HepG2 (cell line): Measurements from ENCODE around the gene TMEM223. TPM values are rescaled to one million over a fixed set of nuclear protein-coding genes. Genes with fewer than 3 reads are reported as not detected.

Experiments
- ATAC-seq: fragments of 200-7000 bp; cut with Tn5 transposase; 3 replicates; pipeline ENCODE4 v1.9.1; 2020; ENCODE audit warnings: mild to moderate bottlenecking, moderate library complexity
- BruUV-seq: library from RNA; stranded (reverse); fragments of 400-500 nt; replicated peaks from 2 replicates; lab custom pipeline; 2021; lab: Mats Ljungman, UMichigan
- CTCF ChIA-PET: fragments of 300-600 bp; formaldehyde crosslinking; extraction: SDS; loops from one replicate; lab custom pipeline; 2021; ENCODE audit warnings: low total read pairs, inconsistent platforms, low intra/inter-chr PET ratio; lab: Yijun Ruan, JAX
- POLR2A ChIA-PET: fragments of 350-600 bp; sonication (Branson Sonifier 250); formaldehyde crosslinking; loops from one replicate; lab custom pipeline; 2020; ENCODE audit warnings: antibody characterized with exemption, inconsistent platforms; lab: Yijun Ruan, JAX
- DNase-seq: peaks from one replicate; pipeline ENCODE4 v3.0.0-alpha.2; 2015; ENCODE audit warnings: low spot score
- FAIRE-seq: peaks from 3 replicates; lab custom pipeline; 2011; peaks lifted over from hg19 to GRCh38; lab: Jason Lieb, UNC
- H2AFZ ChIP-seq: one replicate; pipeline ENCODE4 v1.6.1; 2011; ENCODE audit warnings: low read length, inconsistent platforms
- H3K27ac ChIP-seq: fragments of 300-600 bp; 3 replicates; pipeline ENCODE4 v1.8.0; 2011; ENCODE audit warnings: mixed run types, mild to moderate bottlenecking, mixed read lengths, low read length, inconsistent platforms; ENCODE audit not compliant: insufficient read depth; ENCODE audit errors: extremely low read length
- H3K27me3 ChIP-seq, 2 experiments: fragments of 200-600 bp in 1 of 2; 2 replicates in 1 of 2; 3 replicates in 1 of 2; pipeline versions ENCODE4 v1.6.0 to v1.8.0; 2011; ENCODE audit warnings: low read length in 2 of 2, mild to moderate bottlenecking in 2 of 2, moderate library complexity in 2 of 2, inconsistent platforms in 1 of 2; ENCODE audit not compliant: insufficient read depth in 2 of 2, control insufficient read depth in 1 of 2
- H3K36me3 ChIP-seq, 2 experiments: fragments of 200-600 bp in 1 of 2; replicated peaks in 1 of 2; 2 replicates in 1 of 2; 3 replicates in 1 of 2; pipeline versions ENCODE4 v1.5.1 to v1.8.0; 2011; ENCODE audit warnings: low read length in 2 of 2, inconsistent platforms in 1 of 2; ENCODE audit not compliant: insufficient read depth in 2 of 2, control insufficient read depth in 1 of 2
- H3K4me1 ChIP-seq: 2 replicates; pipeline ENCODE4 v1.5.1; 2012; ENCODE audit warnings: low read length, inconsistent platforms; ENCODE audit not compliant: insufficient read depth
- H3K4me2 ChIP-seq: 2 replicates; pipeline ENCODE4 v1.6.0; 2011; ENCODE audit warnings: low read depth, low read length, inconsistent platforms
- H3K4me3 ChIP-seq, 3 experiments: fragments of 200-600 bp in 1 of 3; sonication (generic), shearing (Covaris generic) in 1 of 3; replicated peaks in 1 of 3; 2 replicates each; pipeline ENCODE4 v1.5.1; 2011 to 2016; ENCODE audit warnings: low read length in 3 of 3, inconsistent platforms in 2 of 3, low read depth in 2 of 3, mild to moderate bottlenecking in 2 of 3, control low read depth in 1 of 3, mixed read lengths in 1 of 3; ENCODE audit not compliant: insufficient read depth in 1 of 3
- H3K79me2 ChIP-seq: one replicate; pipeline ENCODE4 v1.6.1; 2011; ENCODE audit warnings: low read length, inconsistent platforms; ENCODE audit not compliant: insufficient read depth
- H3K9ac ChIP-seq: 2 replicates; pipeline ENCODE4 v1.6.0; 2011; ENCODE audit warnings: mild to moderate bottlenecking, low read depth, low read length, inconsistent platforms; ENCODE audit not compliant: insufficient read depth
- H3K9me3 ChIP-seq: 2 replicates; pipeline ENCODE4 v1.5.1; 2012; ENCODE audit warnings: mild to moderate bottlenecking, low read length
- H4K20me1 ChIP-seq: 2 replicates; pipeline ENCODE4 v1.6.0; 2011; ENCODE audit warnings: inconsistent platforms, mild to moderate bottlenecking, low read length, moderate library complexity; ENCODE audit not compliant: insufficient read depth
- CHD2 ChIP-seq: IDR thresholded peaks from 2 replicates; pipeline ENCODE4 v1.6.1; 2011; ENCODE audit warnings: low read depth, low read length, improper control_type of control experiment
- ELF1 ChIP-seq: sonication (generic); formaldehyde crosslinking; IDR thresholded peaks from 2 replicates; pipeline ENCODE4 v1.4.0; 2020; ENCODE audit warnings: missing genetic modification reagents
- KLF13 ChIP-seq: sonication (generic); formaldehyde crosslinking; IDR thresholded peaks from 2 replicates; pipeline ENCODE4 v1.4.0; 2020; ENCODE audit warnings: mild to moderate bottlenecking, missing genetic modification reagents
- PHF8 ChIP-seq: sonication (generic); formaldehyde crosslinking; IDR thresholded peaks from 2 replicates; pipeline ENCODE4 v1.5.0; 2020; ENCODE audit warnings: missing genetic modification reagents
- RAD51 ChIP-seq: fragments of 450-650 bp; IDR thresholded peaks from 2 replicates; pipeline ENCODE4 v1.6.1; 2016; ENCODE audit warnings: borderline replicate concordance
- SNAPC2 ChIP-seq: sonication (generic); formaldehyde crosslinking; IDR thresholded peaks from 2 replicates; pipeline ENCODE4 v1.8.1; 2022; ENCODE audit warnings: mild to moderate bottlenecking, missing genetic modification reagents
- SOX13 ChIP-seq, 3 experiments: fragments of 450-650 bp in 1 of 3; sonication (generic) in 1 of 3; formaldehyde crosslinking in 1 of 3; IDR thresholded peaks in 2 of 3; conservative IDR thresholded peaks in 1 of 3; 2 replicates each; pipeline versions ENCODE4 v1.5.0 to v1.6.1; 2016 to 2020; ENCODE audit warnings: antibody characterized with exemption in 1 of 3, mild to moderate bottlenecking in 1 of 3, missing compliant biosample characterization in 1 of 3, missing genetic modification reagents in 1 of 3, moderate library complexity in 1 of 3
- ZNF101 ChIP-seq: sonication (generic); formaldehyde crosslinking; IDR thresholded peaks from 2 replicates; pipeline ENCODE4 v1.4.0; 2020; ENCODE audit warnings: mild to moderate bottlenecking, low read depth, missing genetic modification reagents, borderline replicate concordance
- ZNF572 ChIP-seq: sonication (generic); formaldehyde crosslinking; IDR thresholded peaks from 2 replicates; pipeline ENCODE4 v1.5.1; 2020; ENCODE audit warnings: mild to moderate bottlenecking, missing genetic modification reagents
- ZNF644 ChIP-seq: IDR thresholded peaks from 2 replicates; pipeline ENCODE4 v1.6.1; 2016; ENCODE audit warnings: low read depth
- ZNF678 ChIP-seq: sonication (generic); formaldehyde crosslinking; IDR thresholded peaks from 2 replicates; pipeline ENCODE4 v1.4.0; 2020; ENCODE audit warnings: mild to moderate bottlenecking, missing genetic modification reagents
- ZNF878 ChIP-seq: sonication (generic); formaldehyde crosslinking; IDR thresholded peaks from 2 replicates; pipeline ENCODE4 v1.8.1; 2023; ENCODE audit warnings: mild to moderate bottlenecking, missing genetic modification reagents, moderate library complexity
- WGBS: methylation state at CpG from one replicate; pipeline ENCODE4 v1.1.6; 2017; ENCODE audit warnings: low lambda C conversion rate; 5-methylcytosine and 5-hydroxymethylcytosine counted together
- in situ Hi-C: cut with HindIII; loops from 2 replicates; pipeline ENCODE4 v1.10.0; 2017; ENCODE audit warnings: low pct_unique_long_range_greater_than_20kb; ENCODE audit not compliant: extremely low pct_ligation_motif_present
- intact Hi-C: fragments of 100-400 bp; cut with micrococcal nuclease; formaldehyde crosslinking; loops from one replicate; pipeline ENCODE4 v1.10.0; 2022; ENCODE audit not compliant: unreplicated experiment
- polyA plus RNA-seq, 8 experiments: library from polyadenylated mRNA; depleted of rRNA in 3 of 8; stranded (reverse) in 7 of 8; unstranded in 1 of 8; fragments of >200 nt; fragmentation: Illumina TruSeq in 4 of 8; extraction: Trizol in 4 of 8; gene quantifications; 2 replicates each; pipeline versions ENCODE4 v1.2.1 to v1.2.3, GENCODE V29; 2011 to 2016; ENCODE audit warnings: low read depth in 4 of 8, missing spikeins in 1 of 8, mixed read lengths in 1 of 8; ENCODE audit not compliant: insufficient read depth in 1 of 8
- total RNA-seq, 5 experiments: library from RNA; depleted of rRNA; stranded (reverse); fragments of >200 nt; fragmentation: Illumina TruSeq; extraction: Trizol; gene quantifications; 2 replicates each; pipeline ENCODE4 v1.2.3, GENCODE V29; 2016; ENCODE audit warnings: low read depth in 1 of 5
- TF ChIP-seq, protein P1 (sequence below): sonication (generic); formaldehyde crosslinking; IDR thresholded peaks from 2 replicates; pipeline ENCODE4 v1.9.0; 2022; ENCODE audit warnings: low read depth, missing genetic modification reagents
- TF ChIP-seq, protein P2 (sequence below): sonication (generic); formaldehyde crosslinking; IDR thresholded peaks from 2 replicates; pipeline ENCODE4 v1.5.1; 2020; ENCODE audit warnings: missing genetic modification reagents, mild to moderate bottlenecking, borderline replicate concordance
- TF ChIP-seq, protein P3 (sequence below): sonication (generic); formaldehyde crosslinking; conservative IDR thresholded peaks from 2 replicates; pipeline ENCODE4 v1.4.0; 2020; ENCODE audit warnings: missing genetic modification reagents

TMEM223 gene
- total and polyA plus RNA-seq, 2 of the 13 experiments (the other 11 are each of a cell fraction or from before 2014, with no cell fraction given) = 19.5 to 24.9 TPM

DNA sequence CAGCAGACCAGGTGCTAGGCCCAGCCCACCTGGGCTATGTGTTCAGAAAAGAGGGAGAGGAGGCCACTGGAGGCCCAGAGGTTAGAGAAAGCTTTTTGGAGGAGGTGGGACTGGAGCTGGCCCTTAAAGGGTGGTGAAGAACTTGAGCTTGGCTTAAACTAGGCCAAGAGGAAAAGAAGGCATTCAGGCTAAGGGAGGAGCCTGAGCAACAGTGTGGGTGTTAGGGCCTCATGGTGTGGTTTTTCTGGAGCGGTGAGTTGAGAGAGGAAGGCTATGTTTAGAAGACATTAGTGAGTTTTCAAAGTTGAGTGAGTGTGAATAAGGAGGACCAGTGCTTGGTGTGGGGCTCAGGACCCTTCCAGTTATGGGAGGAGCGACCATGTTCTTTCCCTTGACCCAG is 14.4 kb downstream of the TMEM223 start (continued):
- TF ChIP-seq KLF13 (no peak), ZNF678 (CRISPR knock-in tag) (no peak), ELF1 (CRISPR knock-in tag) (no peak), SNAPC2 (CRISPR knock-in tag) (no peak), ZNF572 (no peak), PHF8 (CRISPR knock-in tag) (no peak), ZNF101 (CRISPR knock-in tag) (no peak)
- TF ChIP-seq, protein P1, sequence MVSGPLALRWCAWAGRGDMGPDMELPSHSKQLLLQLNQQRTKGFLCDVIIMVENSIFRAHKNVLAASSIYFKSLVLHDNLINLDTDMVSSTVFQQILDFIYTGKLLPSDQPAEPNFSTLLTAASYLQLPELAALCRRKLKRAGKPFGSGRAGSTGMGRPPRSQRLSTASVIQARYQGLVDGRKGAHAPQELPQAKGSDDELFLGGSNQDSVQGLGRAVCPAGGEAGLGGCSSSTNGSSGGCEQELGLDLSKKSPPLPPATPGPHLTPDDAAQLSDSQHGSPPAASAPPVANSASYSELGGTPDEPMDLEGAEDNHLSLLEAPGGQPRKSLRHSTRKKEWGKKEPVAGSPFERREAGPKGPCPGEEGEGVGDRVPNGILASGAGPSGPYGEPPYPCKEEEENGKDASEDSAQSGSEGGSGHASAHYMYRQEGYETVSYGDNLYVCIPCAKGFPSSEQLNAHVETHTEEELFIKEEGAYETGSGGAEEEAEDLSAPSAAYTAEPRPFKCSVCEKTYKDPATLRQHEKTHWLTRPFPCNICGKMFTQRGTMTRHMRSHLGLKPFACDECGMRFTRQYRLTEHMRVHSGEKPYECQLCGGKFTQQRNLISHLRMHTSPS = no peak
- TF ChIP-seq, all 625 proteins: peak for 0

DNA sequence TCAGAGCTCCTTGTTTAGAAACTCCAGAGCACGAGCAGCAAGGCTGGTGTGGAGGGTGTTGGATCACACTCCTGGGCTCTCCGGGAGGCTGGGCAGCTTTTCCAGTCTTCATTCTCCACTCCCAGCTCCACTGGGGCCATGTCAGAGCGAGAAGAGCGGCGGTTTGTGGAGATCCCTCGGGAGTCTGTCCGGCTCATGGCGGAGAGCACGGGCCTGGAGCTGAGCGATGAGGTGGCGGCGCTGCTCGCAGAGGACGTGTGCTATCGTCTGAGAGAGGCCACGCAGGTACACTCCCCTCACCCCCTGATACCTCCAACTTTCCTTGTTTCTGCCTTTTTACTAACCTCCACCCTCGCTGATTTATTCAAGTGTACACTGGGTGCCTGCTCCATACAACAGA is 16.2 kb downstream of the TMEM223 start:
- H3K79me2 ChIP-seq = peaks cover 10% of the 10 kb centered on the region
- no TSS peak for BruUV-seq
- FAIRE-seq (no peak), ATAC-seq (no peak), DNase-seq (no peak)
- 98% methylated on average over 17 of the region's 17 CpGs for WGBS
- H3K9me3 ChIP-seq = no peaks in the 10 kb centered on the region
- no peak overlapping the region for H3K9ac ChIP-seq
- H2AFZ ChIP-seq = no peak overlapping the region
- POLR2A ChIA-PET = interaction anchor here (1.1 to 1.6 kb wide), 2 partner anchors 22 to 57 kb away, joined by 4 read pairs; partner anchors contain the start of gene ZBTB3
- H3K27me3 ChIP-seq = no peaks in the 10 kb centered on the region; a peak in 1 of 5 replicates
- no peak overlapping the region for H3K4me3 ChIP-seq
- no peak overlapping the region for H3K4me2 ChIP-seq
- no peak overlapping the region for H3K27ac ChIP-seq
- H4K20me1 ChIP-seq = no peaks in the 10 kb centered on the region
- TF ChIP-seq, protein P2, sequence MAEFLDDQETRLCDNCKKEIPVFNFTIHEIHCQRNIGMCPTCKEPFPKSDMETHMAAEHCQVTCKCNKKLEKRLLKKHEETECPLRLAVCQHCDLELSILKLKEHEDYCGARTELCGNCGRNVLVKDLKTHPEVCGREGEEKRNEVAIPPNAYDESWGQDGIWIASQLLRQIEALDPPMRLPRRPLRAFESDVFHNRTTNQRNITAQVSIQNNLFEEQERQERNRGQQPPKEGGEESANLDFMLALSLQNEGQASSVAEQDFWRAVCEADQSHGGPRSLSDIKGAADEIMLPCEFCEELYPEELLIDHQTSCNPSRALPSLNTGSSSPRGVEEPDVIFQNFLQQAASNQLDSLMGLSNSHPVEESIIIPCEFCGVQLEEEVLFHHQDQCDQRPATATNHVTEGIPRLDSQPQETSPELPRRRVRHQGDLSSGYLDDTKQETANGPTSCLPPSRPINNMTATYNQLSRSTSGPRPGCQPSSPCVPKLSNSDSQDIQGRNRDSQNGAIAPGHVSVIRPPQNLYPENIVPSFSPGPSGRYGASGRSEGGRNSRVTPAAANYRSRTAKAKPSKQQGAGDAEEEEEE (CRISPR knock-in tag) = no peak
- TF ChIP-seq ELF1 (CRISPR knock-in tag) = no peak
- TF ChIP-seq CHD2 = no peak
- no peak for TF ChIP-seq ZNF644 (CRISPR knock-in tag)
- TF ChIP-seq, protein P3, sequence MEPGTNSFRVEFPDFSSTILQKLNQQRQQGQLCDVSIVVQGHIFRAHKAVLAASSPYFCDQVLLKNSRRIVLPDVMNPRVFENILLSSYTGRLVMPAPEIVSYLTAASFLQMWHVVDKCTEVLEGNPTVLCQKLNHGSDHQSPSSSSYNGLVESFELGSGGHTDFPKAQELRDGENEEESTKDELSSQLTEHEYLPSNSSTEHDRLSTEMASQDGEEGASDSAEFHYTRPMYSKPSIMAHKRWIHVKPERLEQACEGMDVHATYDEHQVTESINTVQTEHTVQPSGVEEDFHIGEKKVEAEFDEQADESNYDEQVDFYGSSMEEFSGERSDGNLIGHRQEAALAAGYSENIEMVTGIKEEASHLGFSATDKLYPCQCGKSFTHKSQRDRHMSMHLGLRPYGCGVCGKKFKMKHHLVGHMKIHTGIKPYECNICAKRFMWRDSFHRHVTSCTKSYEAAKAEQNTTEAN (CRISPR knock-in tag) = no peak
- TF ChIP-seq SOX13 (IDR thresholded peaks at IDR 0.05) = no peak
- no peak for TF ChIP-seq SOX13 (CRISPR knock-in tag; conservative IDR thresholded peaks at IDR 0.05 in 1 of 2, IDR thresholded peaks at IDR 0.05 in 1 of 2)
- no peak for TF ChIP-seq RAD51
- TF ChIP-seq ZNF878 = no peak
- in situ Hi-C loops = no loop called here
- CTCF ChIA-PET = no interaction called here
- H3K36me3 ChIP-seq = peaks cover 10 to 33% of the 10 kb centered on the region in 2 experiments
- H3K4me1 ChIP-seq = peaks cover 13% of the 10 kb centered on the region
- intact Hi-C loops = no loop called here
